Diencephalon (tissue), 1 donor: Measurements from ENCODE around the gene PLAGL2. TPM values are rescaled to one million over a fixed set of nuclear protein-coding genes. Genes with fewer than 3 reads are reported as not detected.

Experiments used
- total RNA-seq: library from RNA; depleted of rRNA; stranded (reverse); fragments of >200 nt; gene quantifications from one replicate; pipeline ENCODE4 v1.2.3, GENCODE V29; 2014

Gene PLAGL2, protein sequence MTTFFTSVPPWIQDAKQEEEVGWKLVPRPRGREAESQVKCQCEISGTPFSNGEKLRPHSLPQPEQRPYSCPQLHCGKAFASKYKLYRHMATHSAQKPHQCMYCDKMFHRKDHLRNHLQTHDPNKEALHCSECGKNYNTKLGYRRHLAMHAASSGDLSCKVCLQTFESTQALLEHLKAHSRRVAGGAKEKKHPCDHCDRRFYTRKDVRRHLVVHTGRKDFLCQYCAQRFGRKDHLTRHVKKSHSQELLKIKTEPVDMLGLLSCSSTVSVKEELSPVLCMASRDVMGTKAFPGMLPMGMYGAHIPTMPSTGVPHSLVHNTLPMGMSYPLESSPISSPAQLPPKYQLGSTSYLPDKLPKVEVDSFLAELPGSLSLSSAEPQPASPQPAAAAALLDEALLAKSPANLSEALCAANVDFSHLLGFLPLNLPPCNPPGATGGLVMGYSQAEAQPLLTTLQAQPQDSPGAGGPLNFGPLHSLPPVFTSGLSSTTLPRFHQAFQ
- 1.8 TPM for total RNA-seq

DNA sequence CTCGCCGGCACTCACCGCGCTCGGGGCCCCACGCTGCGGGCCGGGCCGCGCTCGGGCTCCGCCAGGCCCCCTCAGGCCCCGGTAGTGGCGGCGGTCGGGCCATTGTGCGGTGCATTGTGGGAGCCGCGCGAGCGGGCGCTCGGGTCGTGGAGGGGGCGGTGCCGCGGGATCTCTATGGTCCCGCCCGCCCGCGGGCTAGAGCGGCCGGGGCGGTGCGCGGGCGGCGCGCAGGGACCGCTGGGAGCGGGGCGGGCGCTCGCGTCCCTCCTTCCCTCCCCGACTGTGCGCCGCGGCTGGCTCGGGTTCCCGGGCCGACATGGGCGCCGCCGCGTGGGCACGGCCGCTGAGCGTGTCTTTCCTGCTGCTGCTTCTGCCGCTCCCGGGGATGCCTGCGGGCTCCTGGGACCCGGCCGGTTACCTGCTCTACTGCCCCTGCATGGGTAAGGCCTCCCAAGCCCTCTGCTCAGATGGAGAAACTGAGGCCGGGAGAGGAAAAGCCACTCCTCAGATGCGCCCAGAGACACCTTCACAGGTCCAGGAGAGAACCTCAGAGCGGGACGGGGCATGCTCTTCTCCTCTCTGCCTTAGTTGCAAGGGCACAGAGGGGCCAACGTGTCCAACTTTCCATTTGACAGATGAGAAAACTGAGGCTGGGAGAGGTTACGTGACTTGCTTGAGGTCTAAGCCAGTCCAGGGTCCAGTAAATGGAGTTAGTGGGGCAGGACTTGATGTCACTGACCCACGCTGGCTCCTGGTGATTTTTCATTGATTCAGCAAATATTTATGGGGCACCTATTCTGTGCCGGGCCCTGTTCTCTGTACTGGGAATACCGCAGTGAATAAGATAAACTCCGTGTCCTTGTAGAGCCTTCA, at the start of gene PLAGL2, which contains the start of gene POFUT1:
PLAGL2 (minus strand) TSS at position 118 of the 873 bp plus-strand sequence. CDS start 5,565 bp downstream, outside the sequence.
POFUT1 (plus strand) TSS at position 255 of the 873 bp plus-strand sequence; CDS start at position 317, 62 bp downstream.

Other genes with a start within 250 kb of the PLAGL2 start
- gene XKR7, start 239.6 kb downstream of the PLAGL2 start, total RNA-seq, result 10.1 TPM
- gene CCM2L, start 197.3 kb downstream of the PLAGL2 start, total RNA-seq, result 3.7 TPM
- 5.1 TPM for gene HCK, start 155.5 kb downstream of the PLAGL2 start, total RNA-seq
- gene TM9SF4, start 98.0 kb downstream of the PLAGL2 start, total RNA-seq, result 25.4 TPM
- 16.6 TPM for gene POFUT1, start 137 bp upstream of the PLAGL2 start, total RNA-seq
- 109 TPM for gene KIF3B, start 69.9 kb upstream of the PLAGL2 start, total RNA-seq
- gene ASXL1, start 150.6 kb upstream of the PLAGL2 start, total RNA-seq, result 70.1 TPM